ENCODE results near the gene DCTN3. TPM values are rescaled to one million over a fixed set of nuclear protein-coding genes. Genes with fewer than 3 reads are reported as not detected.

Gene DCTN3
- total and polyA plus RNA-seq, 10 of the 15 experiments (the other 5 are each of a cell fraction or from before 2014, with no cell fraction given) = 19.0 to 120 (median 71.8) TPM

DNA sequence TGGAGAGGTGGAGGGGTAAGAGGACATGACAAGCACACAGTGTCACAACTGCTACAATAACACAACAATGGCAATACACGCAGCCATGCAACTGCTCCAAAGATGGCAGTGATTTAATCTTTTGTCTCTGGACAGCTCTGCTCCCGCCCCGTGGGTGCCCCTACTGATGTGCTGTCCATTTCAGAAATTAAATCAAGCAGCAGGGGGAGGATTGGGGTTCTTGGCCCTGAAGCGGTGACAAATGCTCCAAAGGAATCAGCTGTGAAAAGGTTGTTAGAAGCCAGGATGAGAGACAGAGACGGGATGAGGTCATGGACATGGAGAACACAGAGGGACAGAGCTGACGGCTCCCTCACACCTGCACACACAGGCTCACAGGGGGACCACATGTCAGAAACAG lies 53.3 kb downstream of the DCTN3 start:
- Histone ChIP-seq H2AFZ (ENCODE audit: control insufficient read depth, low read depth, low read length) (no peak overlapping the region), H3K4me3 (no peak overlapping the region), H3K79me2 (ENCODE audit: control insufficient read depth, insufficient read depth, low read length) (no peaks in the 10 kb centered on the region), H3K27ac (ENCODE audit: control insufficient read depth, insufficient read depth) (no peak overlapping the region), H3K36me3 (ENCODE audit: control insufficient read depth in 2 of 2, insufficient read depth in 2 of 2, low read length in 1 of 2) (no peaks in the 10 kb centered on the region), H3K9ac (ENCODE audit: control insufficient read depth, insufficient read depth, low read length) (no peak overlapping the region), H4K20me1 (ENCODE audit: control insufficient read depth, insufficient read depth) (peaks cover 3% of the 10 kb centered on the region; the same call in 1 of the 2 replicates), H3K4me2 (ENCODE audit: control insufficient read depth, insufficient read depth) (no peak overlapping the region), H3K27me3 (replicated peaks in 1 of 2; ENCODE audit: control insufficient read depth in 2 of 2, insufficient read depth in 2 of 2, low read length in 1 of 2) (peaks cover 6 to 9% of the 10 kb centered on the region in 2 experiments; a peak in 3 of 4 replicates), H3K9me3 (replicated peaks; ENCODE audit: control insufficient read depth, insufficient read depth, low read length) (peaks cover 4% of the 10 kb centered on the region; the same call in 2 of the 3 replicates), H3K4me1 (ENCODE audit: control insufficient read depth, insufficient read depth, low read length) (no peaks in the 10 kb centered on the region)
- no peak for FAIRE-seq
- ChIA-PET RAD21 (ENCODE audit: unreplicated experiment) (no interaction called here), POLR2A (no interaction called here), CTCF (no interaction called here), SMC1A (ENCODE audit: uncharacterized antibody, unreplicated experiment) (no interaction called here)
- TF ChIP-seq GABPA (IDR thresholded peaks at IDR 0.05; ENCODE audit: low read depth) = no peak
- TF ChIP-seq ATF2 (IDR thresholded peaks at IDR 0.05; ENCODE audit: low read length) = no peak
- TF ChIP-seq CHD1 (IDR thresholded peaks at IDR 0.05; ENCODE audit: low read depth, low read length) = no peak
- TF ChIP-seq MXI1 (IDR thresholded peaks at IDR 0.05; ENCODE audit: low read depth, low read length) = no peak
- TF ChIP-seq, protein P1, sequence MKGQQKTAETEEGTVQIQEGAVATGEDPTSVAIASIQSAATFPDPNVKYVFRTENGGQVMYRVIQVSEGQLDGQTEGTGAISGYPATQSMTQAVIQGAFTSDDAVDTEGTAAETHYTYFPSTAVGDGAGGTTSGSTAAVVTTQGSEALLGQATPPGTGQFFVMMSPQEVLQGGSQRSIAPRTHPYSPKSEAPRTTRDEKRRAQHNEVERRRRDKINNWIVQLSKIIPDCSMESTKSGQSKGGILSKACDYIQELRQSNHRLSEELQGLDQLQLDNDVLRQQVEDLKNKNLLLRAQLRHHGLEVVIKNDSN (IDR thresholded peaks at IDR 0.05; ENCODE audit: borderline replicate concordance, extremely low read length, insufficient read depth, low read depth, low read length) = no peak
- TF ChIP-seq, protein P2, sequence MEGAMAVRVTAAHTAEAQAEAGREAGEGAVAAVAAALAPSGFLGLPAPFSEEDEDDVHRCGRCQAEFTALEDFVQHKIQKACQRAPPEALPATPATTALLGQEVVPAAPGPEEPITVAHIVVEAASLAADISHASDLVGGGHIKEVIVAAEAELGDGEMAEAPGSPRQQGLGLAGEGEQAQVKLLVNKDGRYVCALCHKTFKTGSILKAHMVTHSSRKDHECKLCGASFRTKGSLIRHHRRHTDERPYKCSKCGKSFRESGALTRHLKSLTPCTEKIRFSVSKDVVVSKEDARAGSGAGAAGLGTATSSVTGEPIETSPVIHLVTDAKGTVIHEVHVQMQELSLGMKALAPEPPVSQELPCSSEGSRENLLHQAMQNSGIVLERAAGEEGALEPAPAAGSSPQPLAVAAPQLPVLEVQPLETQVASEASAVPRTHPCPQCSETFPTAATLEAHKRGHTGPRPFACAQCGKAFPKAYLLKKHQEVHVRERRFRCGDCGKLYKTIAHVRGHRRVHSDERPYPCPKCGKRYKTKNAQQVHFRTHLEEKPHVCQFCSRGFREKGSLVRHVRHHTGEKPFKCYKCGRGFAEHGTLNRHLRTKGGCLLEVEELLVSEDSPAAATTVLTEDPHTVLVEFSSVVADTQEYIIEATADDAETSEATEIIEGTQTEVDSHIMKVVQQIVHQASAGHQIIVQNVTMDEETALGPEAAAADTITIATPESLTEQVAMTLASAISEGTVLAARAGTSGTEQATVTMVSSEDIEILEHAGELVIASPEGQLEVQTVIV (IDR thresholded peaks at IDR 0.05; ENCODE audit: borderline replicate concordance, partially characterized antibody) = no peak
- TF ChIP-seq, protein P3, sequence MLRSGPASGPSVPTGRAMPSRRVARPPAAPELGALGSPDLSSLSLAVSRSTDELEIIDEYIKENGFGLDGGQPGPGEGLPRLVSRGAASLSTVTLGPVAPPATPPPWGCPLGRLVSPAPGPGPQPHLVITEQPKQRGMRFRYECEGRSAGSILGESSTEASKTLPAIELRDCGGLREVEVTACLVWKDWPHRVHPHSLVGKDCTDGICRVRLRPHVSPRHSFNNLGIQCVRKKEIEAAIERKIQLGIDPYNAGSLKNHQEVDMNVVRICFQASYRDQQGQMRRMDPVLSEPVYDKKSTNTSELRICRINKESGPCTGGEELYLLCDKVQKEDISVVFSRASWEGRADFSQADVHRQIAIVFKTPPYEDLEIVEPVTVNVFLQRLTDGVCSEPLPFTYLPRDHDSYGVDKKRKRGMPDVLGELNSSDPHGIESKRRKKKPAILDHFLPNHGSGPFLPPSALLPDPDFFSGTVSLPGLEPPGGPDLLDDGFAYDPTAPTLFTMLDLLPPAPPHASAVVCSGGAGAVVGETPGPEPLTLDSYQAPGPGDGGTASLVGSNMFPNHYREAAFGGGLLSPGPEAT (IDR thresholded peaks at IDR 0.05; ENCODE audit: low read depth) = no peak
- TF ChIP-seq FOS (IDR thresholded peaks at IDR 0.05; ENCODE audit: borderline replicate concordance, extremely low read depth, insufficient read length) = no peak
- TF ChIP-seq EZH2 (IDR thresholded peaks at IDR 0.05; ENCODE audit: borderline replicate concordance, control insufficient read depth, low read depth, low read length) = no peak
- no peak for TF ChIP-seq CREB1 (IDR thresholded peaks at IDR 0.05; ENCODE audit: low read depth)
- BruUV-seq (replicated peaks) = no TSS peak
- WGBS (ENCODE audit: insufficient coverage, insufficient replicate concordance, low lambda C conversion rate, missing lambda C conversion rate) = 45% methylated on average over 6 of the region's 6 CpGs
- intact Hi-C loops (cut with micrococcal nuclease; ENCODE audit: unreplicated experiment) = no loop called here
- no peak for ATAC-seq
- DNase-seq (ENCODE audit: low read depth, low spot score) = no peak
- in situ Hi-C loops (cut with MboI) = no loop called here

All from GM12878 (cell line).